NB4 (cell line): ENCODE data around the gene BRD1.
"Not testable (repeated sequence)": the region's sequence is repeated elsewhere in the genome, so short reads cannot be mapped to it uniquely, and the experiment has no call there.

Experiments used
- DNase-seq: peaks from one replicate; pipeline ENCODE4 v3.0.0; 2010; ENCODE audit warnings: low read depth
- H3K4me3 ChIP-seq: one replicate; pipeline ENCODE4 v1.5.1; 2011; ENCODE audit warnings: mild to moderate bottlenecking, low read depth, low read length, moderate library complexity
- CTCF ChIP-seq: IDR thresholded peaks from one replicate; pipeline ENCODE4 v1.5.1; 2012; ENCODE audit warnings: low read depth, low read length
- MAX ChIP-seq: IDR thresholded peaks from 2 replicates; pipeline ENCODE4 v1.6.1; 2011; ENCODE audit warnings: low read depth, low read length
- MYC ChIP-seq: IDR thresholded peaks from 2 replicates; pipeline ENCODE4 v1.6.1; 2011; ENCODE audit warnings: low read depth, low read length
- POLR2A ChIP-seq: IDR thresholded peaks from 2 replicates; pipeline ENCODE4 v1.6.1; 2011; ENCODE audit warnings: mild to moderate bottlenecking; ENCODE audit not compliant: insufficient read length; ENCODE audit errors: extremely low read depth

Gene BRD1

GRCh38 chr22:49855251-49855911 lies 27.7 kb upstream of the BRD1 start:
- H3K4me3 ChIP-seq, result peak overlapping the region; percentile 82
- TF ChIP-seq MYC, result no peak
- TF ChIP-seq MAX, result no peak
- no peak for TF ChIP-seq POLR2A
- TF ChIP-seq CTCF, result no peak
- DNase-seq, result no peak

- H3K4me3 ChIP-seq, result peak overlapping the region; percentile 82
- TF ChIP-seq MAX, result no peak
- no peak for TF ChIP-seq POLR2A
- TF ChIP-seq MYC, result no peak
- TF ChIP-seq CTCF, result no peak
- DNase-seq, result peak; percentile 56
These were observed 26.5 kb upstream of the BRD1 start for GRCh38 chr22:49853981-49854831.

- 0 out of 2 replicates have a peak, but pooled peaks have one; percentile 35 for TF ChIP-seq MAX
- TF ChIP-seq MYC, result peak; percentile 44; the same call in 1 of the 2 replicates
- no peak for TF ChIP-seq CTCF
- peak; percentile 74 for TF ChIP-seq POLR2A
- DNase-seq, result peak; percentile 97
- H3K4me3 ChIP-seq, result peak within 1 kb of the TSS; percentile 82
These were observed 25.5 kb upstream of the BRD1 start, which contains the start of gene ZBED4 for GRCh38 chr22:49852898-49853894. ZBED4 (plus strand) TSS chr22:49853844; CDS start chr22:49883663, 29,819 bp downstream.

GRCh38 chr22:49852568-49852897 lies 24.9 kb upstream of the BRD1 start:
- not testable (repeated sequence) for DNase-seq
- peak overlapping the region; percentile 70 for H3K4me3 ChIP-seq

- DNase-seq, result no peak
- no peak overlapping the region for H3K4me3 ChIP-seq
- no peak for TF ChIP-seq MAX
These were observed 23.5 kb upstream of the BRD1 start for GRCh38 chr22:49850959-49851802.

GRCh38 chr22:49850021-49850911 lies 22.6 kb upstream of the BRD1 start:
- no peak for TF ChIP-seq MAX
- no peak for DNase-seq
- no peak overlapping the region for H3K4me3 ChIP-seq
